Measurements from ENCODE around the gene CACNA1C.
"Not testable (repeated sequence)": the region's sequence is repeated elsewhere in the genome, so short reads cannot be mapped to it uniquely, and the experiment has no call there.

The CACNA1C gene

DNA sequence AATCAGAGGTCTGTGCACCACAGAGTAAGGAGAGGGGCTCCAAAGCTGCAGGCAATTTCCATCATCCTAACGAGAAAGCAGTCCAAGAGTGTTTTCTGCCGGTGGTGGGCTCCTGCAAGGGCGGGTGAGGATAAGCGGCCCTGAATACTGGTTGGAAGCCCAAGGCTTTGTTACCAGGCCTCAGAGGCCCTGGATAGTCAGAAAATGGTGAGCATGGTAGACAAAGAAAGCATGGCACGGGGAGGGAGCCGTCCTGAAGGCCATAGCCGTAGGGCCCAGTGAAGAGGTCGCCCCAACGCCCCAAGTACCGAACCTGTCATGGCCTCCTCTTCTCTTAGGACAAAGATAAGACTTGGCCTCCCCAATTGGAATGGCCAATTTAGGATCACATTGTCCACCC lies 435.3 kb downstream of the CACNA1C start:
- no peak for DNase-seq (ENCODE audit: low read depth)

DNA sequence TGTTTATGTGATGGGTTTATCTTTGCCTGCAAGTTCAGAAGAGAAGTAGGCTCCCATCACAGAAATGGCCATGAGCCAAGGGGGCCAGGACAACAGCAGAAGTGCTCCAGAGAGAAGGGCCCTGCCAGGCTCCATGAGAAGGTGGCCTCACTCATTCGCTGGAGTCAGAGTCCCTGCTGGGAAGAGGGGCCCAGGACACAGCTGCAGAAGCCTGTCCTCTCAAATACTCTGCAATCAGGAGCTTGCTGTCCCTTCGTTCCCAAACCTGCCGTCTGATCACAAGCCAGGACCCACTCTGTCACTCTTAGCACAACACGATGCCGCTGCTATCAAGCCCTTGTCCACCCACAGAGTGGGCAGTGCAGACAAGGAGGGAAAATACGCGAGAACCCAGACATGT lies 435.8 kb downstream of the CACNA1C start:
- no peak for DNase-seq (ENCODE audit: low read depth)

DNA sequence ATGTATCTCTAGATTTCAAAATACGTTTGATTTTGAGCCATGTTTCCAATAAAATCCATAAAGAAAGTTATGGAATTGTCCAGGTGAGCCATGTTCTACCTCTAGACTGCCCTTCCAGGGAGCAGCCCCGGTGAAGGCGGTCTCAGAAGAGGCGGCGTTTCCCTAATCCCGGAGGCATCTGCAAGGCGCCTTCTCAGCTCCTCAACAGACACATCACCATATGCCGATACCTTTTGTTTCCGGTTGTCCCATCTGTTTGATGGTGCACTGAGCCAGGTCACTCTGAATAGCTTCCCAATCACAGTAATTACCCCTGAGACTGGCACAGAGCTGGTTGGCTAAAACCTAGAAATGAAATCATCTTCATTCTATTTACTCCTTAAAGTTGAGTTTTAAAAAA lies 436.5 kb downstream of the CACNA1C start:
- no peak for DNase-seq (ENCODE audit: low read depth)

DNA sequence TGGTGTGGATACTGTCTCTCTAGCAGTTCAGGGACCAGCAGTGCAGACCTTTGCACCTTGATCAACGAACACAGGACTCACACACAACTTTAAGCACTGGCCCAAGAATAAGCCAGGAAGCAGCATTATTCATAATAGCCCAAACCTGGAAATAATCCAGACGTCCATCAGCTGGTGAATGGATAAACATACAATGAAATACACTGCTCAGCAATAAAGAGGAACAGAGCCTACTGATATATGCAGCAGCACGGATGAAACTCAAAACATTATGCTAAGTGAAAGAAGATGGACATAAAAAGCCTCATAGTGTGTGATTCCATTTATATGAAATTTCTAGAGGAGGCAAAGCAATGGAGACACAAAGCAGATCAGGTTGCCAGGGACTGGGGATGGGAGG lies 438.0 kb downstream of the CACNA1C start:
- DNase-seq (ENCODE audit: low read depth), result no peak

DNA sequence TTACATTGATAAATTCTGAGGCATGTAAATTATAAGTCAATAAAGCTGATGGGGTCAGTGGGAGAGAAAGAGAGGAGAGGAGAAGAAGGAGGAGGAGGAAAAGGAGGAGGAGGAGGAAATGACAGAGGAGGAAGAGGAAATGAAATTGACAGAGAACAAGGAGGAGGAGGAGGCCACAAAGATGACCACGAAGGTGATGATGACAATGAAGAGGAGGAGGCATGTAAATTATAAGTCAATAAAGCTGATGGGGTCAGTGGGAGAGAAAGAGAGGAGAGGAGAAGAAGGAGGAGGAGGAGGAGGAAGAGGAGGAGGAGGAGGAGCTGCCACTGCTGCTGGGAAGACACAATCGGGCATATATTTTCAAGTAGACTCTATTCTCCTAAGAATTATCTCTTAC lies 438.6 kb downstream of the CACNA1C start:
- DNase-seq (ENCODE audit: low read depth), result not testable (repeated sequence)

DNA sequence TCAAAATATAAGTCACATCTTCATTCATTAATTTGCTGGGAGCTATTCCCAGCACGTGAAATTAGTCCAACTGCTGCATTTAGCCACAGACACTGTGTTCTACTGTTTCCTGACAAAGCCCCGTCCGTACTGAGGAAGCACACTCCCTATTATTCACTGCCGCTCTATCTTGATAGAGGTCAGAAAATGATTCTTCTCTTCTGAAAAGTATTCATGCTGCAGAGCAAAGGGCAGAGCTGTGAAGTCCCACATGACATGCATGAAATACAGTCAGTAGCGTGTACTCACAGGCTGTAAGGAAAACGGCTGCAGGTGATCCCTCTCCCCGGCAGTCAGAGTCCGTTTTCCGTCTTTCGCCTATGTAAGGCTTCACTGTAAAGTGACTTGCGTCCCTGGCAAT lies 439.4 kb downstream of the CACNA1C start:
- DNase-seq (ENCODE audit: low read depth), result no peak

DNA sequence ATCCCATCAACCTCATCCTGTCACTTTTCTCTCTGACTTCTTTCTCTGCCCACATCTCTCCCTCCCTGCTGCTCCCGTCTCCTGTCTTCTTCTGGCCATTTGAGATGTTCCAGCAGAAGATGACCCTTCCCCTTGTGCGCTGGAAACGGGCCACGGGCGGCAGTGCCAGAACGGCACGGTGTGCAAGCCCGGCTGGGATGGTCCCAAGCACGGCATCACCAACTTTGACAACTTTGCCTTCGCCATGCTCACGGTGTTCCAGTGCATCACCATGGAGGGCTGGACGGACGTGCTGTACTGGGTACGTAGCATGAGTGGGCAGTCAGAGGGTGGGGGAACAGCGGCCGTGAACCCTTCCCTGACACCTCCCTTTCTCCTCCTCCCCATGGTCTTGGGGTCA lies 440.3 kb downstream of the CACNA1C start:
- no peak for DNase-seq (ENCODE audit: low read depth)

DNA sequence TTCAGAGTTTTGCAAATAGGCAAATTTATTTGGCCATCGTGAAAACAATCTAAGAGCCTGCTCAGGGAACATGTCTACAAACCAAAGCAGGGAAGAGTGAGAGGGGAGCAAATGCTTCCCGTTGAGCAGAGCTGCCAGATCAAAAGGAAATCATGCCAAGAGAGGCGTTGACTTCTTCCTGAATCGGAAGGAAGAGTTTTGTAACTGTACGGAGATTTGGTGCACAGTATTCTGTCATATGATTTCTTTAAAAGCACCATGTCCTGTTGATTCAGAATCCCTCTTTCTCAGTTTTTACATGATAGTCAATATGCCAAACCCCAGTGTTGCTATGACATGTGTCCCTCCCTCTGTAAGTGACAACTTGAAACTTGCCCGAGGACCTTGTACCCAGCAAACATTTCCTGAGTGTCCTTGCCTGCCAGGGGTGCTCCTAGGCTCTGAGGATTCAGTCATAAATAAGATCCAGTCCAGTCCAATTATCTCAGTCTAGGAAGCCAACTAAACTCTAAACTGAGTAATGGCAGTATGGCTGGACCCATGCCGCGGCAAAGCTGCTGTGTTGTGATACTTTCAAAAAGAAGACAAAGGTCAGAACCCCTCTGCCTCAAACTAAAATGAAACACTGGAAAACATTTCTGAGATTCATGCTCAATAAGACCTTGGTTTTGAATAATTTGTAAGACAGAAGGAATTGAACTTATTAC lies 441.9 kb downstream of the CACNA1C start:
- no peak for DNase-seq (ENCODE audit: low read depth)

DNA sequence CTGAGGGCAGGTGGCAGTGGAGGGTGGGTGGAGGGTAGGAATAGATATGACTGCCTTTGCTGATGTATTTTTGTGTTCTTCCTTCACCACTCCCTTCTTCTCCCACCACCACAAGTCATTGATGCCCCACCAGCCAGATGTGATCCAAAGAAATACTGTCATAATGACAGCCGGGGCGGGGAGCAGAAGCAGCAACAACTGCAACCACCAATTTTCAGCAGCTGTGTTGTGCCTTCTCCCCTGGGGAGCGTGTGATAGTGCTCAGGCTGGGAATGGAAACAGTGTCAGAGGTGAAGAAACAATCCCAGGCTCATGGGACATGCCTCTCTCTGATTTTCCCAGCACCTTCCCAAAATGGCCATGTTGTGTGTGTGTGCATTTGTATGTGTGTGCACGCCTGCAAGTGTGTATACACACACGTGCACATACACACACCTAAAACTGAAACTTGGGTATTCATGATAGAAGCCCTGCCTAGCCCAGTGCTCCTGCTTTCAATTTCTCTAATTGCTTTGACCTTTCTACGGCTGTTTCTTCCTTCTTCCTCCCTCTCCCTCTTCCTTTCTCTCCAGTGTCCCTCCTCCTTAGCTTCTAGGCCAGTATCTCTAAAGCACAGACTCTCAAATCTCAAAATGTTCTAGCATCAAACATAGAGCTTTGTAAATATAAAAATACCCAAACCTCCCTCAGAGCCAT lies 442.8 kb downstream of the CACNA1C start:
- no peak for DNase-seq (ENCODE audit: low read depth)

DNA sequence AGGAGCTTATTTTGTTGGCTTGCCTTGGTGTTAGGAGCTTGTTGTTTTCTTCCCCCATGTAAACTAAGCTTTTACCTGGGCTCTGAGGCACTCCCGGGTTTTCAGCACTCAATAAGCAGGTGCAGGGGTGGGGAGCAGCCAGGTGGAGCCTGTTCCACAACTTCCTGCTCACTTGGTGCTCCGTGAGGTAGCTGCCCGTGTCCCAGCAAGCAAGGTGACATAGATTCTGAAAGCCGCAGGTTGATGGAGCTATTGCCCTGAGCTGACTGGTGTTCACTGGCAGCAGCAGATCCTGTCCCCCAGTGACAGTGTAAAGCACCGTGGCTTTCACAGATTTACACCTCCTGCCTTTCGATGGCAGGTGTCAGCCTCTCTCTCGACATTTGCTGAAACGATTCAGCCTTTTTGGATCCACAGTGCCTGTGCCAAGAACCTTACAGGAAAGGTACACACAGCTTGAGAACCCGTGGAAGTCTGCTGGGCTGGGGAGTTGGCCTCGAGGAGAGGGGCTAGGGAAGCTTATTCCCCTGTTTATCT lies 446.2 kb downstream of the CACNA1C start:
- DNase-seq (ENCODE audit: low read depth), result no peak

DNA sequence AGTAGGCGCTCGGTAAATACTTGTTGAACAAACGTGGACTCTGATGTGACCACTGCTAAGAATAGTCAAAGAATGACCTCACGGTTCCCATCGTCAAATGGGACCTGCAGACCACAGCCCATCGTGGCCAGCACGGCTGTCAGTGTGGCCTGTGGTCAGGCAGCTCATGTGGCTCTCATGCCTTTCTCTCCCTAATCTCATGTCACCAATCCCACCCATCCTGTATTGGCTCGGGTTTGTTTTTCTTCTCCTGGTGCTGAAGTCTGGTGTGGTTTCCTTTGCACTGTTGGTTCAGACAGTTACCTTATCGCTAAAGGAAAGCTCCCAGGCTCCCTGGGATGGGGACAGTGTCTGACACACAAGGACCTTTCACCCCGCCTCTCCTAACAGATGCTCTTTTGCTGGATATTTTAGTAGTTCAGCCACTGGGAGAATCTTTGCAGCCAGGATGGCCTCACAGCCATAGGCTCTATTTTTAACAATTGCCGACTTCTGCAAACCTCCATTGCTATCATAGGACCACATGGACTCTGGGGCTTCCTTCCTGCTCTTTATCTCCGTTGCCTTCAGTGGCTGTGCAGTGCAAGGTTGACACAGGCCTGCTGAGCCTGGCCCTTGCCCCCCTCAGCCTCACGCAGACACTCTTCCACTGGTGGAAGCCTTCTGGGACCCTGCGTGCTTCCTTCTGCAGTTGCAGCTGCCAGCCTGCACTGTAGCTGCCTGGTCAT lies 448.8 kb downstream of the CACNA1C start:
- no peak for DNase-seq (ENCODE audit: low read depth)

DNA sequence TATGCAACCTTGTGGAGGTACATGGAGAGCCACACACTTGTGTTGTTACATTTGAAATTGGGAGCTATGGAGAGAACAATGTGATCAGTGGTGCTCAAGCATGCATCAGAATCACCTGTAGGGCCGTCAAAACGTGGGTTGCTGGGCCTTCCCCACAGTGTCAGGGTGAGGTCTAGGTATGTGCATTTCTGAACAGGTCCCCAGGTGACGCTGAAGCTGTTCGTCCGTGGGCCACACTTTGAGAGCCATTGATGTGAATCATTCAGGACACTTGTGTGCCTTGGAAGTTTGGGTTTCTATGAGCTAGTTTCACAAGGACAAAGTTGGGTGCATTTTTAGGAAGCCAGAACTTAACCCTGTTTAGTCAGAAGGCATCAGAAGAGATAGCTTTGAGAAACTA lies 450.2 kb downstream of the CACNA1C start:
- no peak for DNase-seq (ENCODE audit: low read depth)

DNA sequence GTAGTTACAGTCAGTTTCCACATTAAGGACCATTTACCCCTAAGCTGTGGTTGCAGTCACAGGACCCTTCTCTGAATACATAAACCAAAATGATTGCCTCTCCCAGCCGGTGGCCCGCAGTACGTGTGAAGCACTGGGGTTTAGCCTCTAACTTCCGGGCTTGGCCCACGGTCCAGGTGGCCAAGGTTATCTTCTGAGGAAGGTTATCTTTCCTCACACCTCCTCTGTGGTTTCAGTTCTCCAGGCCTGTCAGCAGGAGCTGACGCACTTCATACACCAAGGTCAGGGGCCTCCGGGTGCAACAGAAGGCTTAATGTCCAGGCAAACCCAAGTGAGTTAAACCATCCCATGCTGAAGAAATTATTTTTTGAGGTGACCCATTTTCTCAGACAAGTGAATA lies 451.0 kb downstream of the CACNA1C start:
- no peak for DNase-seq (ENCODE audit: low read depth)

DNA sequence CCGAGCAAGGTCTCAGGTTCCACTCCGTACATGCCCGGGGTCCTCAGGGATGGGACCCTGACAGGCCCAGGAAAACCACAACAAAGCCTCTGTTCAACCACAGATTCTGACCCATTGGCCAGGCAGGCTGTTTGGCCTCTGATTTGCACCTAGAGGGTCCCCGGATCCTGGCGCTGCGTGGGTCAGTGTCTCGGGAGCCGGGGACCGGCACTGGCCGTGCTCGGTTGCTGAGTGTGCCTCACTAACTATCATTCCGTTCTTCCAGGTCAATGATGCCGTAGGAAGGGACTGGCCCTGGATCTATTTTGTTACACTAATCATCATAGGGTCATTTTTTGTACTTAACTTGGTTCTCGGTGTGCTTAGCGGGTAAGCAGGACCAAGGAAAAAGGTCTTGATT lies 451.8 kb downstream of the CACNA1C start:
- no peak for DNase-seq (ENCODE audit: low read depth)

DNA sequence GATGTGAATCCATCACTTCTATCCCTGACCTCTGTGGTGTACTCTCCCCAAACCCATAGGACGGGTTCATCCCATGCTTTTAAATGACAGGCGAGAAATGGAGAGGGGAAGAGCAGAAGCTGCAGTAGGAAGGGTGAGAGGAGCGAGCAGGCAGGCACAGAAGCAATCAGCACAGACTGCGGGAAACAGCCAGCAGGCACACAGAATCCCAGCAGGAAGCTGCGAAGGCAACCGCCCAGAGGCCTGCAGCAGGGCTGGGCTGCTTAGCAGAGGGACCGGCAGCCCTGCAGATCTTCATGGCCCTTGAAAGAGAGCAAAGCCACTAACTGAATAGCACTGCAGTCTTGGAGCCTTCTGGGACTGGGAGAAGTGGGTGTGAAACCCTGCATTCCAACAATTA lies 455.0 kb downstream of the CACNA1C start:
- no peak for DNase-seq (ENCODE audit: low read depth)

DNA sequence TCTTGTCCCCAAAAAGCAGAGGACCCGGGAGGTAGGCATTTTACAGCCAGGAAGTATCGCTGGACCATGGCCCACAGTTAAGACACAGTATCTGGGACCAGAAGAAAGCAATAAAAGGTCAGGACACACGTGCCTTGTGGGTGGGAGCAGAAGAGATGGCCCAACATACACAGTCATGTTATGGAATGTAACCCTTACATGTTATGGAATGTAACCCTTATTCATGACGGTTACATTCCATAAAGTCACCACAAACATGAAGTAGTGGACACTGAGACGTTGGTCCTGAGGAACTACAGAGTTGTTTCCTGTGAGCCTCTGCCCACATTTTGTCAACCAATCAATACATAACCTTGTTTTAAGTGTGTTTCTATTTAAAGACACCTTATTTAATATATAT lies 456.4 kb downstream of the CACNA1C start:
- no peak for DNase-seq (ENCODE audit: low read depth)

DNA sequence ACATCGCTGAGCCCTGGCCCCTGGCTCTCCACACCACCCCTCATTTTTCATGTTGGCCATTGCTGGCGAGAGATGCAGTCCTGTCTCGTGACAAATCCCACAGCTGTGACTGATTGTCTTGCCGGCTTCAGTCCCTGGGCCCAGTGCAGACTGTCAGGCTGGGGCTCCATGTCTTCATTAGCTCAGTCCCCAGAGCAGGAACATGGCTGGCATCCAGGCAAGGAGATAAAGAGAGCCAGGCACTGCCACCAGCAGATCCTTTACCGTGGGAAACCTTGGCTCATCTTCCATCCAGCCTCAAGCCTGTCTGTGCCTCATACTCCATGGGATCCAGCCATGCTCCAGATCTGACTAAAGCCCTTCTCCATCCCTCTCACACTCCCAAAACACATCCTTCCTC lies 457.3 kb downstream of the CACNA1C start:
- no peak for DNase-seq (ENCODE audit: low read depth)

DNA sequence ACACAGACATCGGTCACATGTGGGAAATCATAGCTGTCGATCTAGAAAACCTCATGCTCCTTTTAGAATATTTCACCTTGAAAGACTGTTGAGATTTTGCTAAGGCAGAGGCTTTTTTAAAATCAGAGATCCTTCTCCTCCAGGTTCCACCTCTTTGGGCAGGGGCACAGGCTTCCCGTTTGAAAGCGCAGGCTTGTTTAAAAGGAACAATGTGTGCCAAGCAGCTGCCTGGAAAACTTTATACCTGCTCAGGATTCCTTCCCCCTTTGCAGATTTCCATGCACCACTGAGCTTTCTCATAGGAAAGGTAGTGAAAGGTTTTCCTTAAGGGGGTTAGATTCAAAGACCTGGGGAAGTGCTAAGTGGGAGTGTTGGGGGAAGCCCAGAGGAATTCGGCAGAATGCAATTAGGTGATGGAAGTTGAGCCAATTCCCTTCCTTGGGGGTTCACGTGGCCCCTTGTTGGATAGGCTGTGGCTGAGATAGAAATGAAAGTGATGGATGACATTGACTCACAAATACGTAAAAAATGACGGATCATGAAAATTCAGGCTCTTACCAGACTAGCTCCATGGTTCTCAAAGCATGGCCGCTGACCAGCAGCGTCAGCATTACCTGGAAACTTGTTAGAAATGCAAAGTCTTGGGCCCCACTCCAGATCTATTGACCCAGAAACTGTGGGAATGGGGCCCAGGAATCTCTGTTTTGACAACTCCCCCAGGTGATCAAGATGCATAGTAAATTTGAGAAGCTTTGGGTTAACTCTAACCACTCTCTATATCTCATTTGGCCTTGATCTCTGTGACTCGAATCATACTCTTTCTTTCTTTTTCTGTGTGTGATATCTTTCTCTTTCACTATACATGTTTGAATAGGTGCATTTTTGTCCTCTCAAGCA lies 460.6 kb downstream of the CACNA1C start:
- DNase-seq (ENCODE audit: low read depth), result no peak

DNA sequence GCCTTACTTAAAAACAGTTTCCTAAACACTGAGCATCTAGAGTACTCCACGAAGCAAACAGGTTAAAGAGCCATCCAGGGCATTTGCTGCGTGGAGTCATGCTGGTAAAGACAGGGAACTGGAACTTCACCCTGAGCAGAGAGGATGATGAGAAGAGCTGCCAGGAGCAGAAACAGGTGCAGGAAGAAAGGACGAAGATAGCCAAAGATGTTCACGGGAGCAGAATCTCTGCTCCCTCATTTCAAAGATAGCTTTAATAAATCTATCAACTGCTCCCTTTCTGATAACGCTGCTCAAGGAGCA lies 461.2 kb downstream of the CACNA1C start:
- no peak for DNase-seq (ENCODE audit: low read depth)

DNA sequence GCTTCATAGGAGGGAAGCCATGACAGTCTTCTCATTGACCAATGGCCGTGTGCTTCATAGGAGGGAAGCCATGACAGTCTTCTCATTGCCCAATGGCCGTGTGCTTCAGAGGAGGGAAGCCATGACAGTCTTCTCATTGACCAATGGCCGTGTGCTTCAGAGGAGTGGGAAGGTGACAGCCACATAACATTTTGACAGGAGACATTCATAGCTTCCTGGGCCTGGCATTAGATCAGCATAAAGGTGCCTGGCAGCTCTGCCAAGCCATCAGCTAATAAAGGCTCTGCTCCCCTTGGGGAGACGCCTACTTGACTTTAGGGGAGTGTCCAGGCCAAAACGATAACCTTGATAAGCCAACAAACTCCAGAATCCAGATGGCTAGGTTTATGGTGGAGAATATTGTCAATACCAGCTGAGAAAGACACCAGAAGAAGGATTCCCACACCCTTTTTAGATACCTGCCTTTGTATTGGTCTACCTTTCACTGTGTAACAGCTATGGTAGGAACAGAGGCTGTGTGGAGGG lies 468.0 kb downstream of the CACNA1C start:
- no peak for DNase-seq (ENCODE audit: low read depth)

DNA sequence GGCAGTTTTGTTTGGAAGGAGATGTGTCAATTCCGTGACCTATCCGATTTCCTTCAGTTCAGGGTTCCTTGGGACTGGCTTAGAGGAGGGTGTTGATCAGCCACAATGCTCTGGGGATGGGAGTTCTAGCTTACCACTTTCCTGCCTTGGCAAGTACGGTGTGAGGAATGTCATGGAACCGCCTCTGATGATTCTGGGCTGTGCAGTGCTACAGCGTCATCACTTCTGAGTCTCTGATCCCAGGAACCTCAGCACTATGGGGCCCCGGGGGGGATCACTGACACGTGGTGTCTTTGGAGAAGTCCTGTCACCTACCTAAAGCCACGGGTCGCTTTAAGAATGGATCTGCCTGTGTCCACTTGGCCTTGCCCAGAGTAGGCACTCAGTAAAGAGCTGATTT lies 470.5 kb downstream of the CACNA1C start:
- DNase-seq (ENCODE audit: low read depth), result no peak

DNA sequence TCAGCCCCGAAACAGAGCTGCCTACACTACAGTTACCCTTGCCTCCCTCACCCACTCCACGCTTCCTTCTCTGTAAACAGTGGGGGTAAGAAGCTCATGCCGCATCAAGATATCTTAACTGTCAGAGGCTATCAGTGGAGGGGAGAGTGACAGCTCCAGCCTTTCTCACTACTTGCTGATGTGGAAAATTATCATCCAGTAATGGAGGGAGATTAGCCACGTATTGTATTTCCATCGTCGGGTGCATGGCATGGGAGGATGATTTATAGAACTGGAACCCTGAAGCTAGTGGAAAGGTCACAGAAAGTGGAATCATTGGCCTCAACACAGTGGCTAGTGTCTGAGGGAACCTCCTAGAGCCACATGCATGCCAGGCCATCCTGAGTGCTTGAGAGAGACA lies 471.1 kb downstream of the CACNA1C start:
- DNase-seq (ENCODE audit: low read depth), result no peak

All from activated gamma-delta T cell treated with anti-CD3 and anti-CD28 coated beads, Interleukin-2, amount 50 U/mL, for 16 hours (primary cell).